Mesodermal cell (in vitro differentiated cells): ENCODE data around the gene RELN.

Source experiments
- H3K27ac ChIP-seq: 2 replicates; pipeline ENCODE4 v1.7.0; 2013; ENCODE audit warnings: mild to moderate bottlenecking, low read depth, low read length, moderate library complexity; ENCODE audit not compliant: severe bottlenecking
- H3K36me3 ChIP-seq: 2 replicates; pipeline ENCODE4 v1.7.1; 2013; ENCODE audit warnings: mild to moderate bottlenecking, low read length, moderate library complexity; ENCODE audit not compliant: control insufficient read depth, insufficient read depth
- H3K4me1 ChIP-seq: one replicate; pipeline ENCODE4 v1.7.1; 2013; ENCODE audit warnings: mild to moderate bottlenecking, low read length; ENCODE audit not compliant: insufficient read depth, control insufficient read depth, poor library complexity, severe bottlenecking
- H3K4me3 ChIP-seq: 2 replicates; pipeline ENCODE4 v1.7.0; 2013; ENCODE audit warnings: low read length, control low read depth, mild to moderate bottlenecking; ENCODE audit not compliant: insufficient read depth, poor library complexity, severe bottlenecking; ENCODE audit errors: extremely low read depth
- H3K9me3 ChIP-seq: 2 replicates; pipeline ENCODE4 v1.7.1; 2013; ENCODE audit warnings: mild to moderate bottlenecking, low read length, moderate library complexity; ENCODE audit not compliant: control insufficient read depth
- WGBS, 2 experiments: methylation state at CpG; one replicate each; pipeline ENCODE4 v1.1.5; 2013; ENCODE audit warnings: missing lambda C conversion rate in 2 of 2; ENCODE audit not compliant: insufficient coverage in 2 of 2; 5-methylcytosine and 5-hydroxymethylcytosine counted together

Gene RELN

GRCh38 chr7:103972779-103973434 lies 16.6 kb downstream of the RELN start:
- Histone ChIP-seq H3K9me3 (no peaks in the 10 kb centered on the region), H3K4me3 (no peak overlapping the region), H3K4me1 (no peaks in the 10 kb centered on the region), H3K36me3 (no peaks in the 10 kb centered on the region), H3K27ac (no peak overlapping the region)
- 57% methylated on average over 1 of the region's 2 CpGs; no CpG with 5 or more reads in 1 of the 2 experiments for WGBS, 2 experiments

DNA sequence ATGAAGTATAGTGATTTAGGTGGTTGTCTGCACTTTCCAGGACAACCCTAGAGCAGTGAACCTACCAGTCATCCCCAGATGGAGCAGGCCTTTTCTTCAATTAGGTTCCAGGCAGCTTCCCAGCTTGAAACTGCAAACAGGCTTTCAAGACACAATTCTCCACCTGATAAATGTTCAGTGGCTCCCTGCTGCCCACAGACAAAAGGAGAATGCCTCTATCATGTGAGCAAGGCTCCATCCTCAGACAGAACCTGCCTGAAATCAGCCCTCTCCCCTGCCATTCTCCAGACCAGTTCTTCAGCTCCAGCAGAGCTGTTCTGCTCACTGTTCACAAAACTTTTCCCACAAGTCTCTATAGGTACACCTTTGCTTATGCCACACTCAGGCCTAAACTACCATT lies 22.1 kb downstream of the RELN start:
- Histone ChIP-seq H3K4me1 (no peaks in the 10 kb centered on the region), H3K27ac (no peak overlapping the region), H3K9me3 (no peaks in the 10 kb centered on the region), H3K36me3 (no peaks in the 10 kb centered on the region), H3K4me3 (no peak overlapping the region)

- no peaks in the 10 kb centered on the region for H3K36me3 ChIP-seq
- H3K4me3 ChIP-seq, result no peak overlapping the region
- 100% methylated on average over 1 of the region's 4 CpGs; no CpG with 5 or more reads in 1 of the 2 experiments for WGBS, 2 experiments
- no peak overlapping the region for H3K27ac ChIP-seq
- no peaks in the 10 kb centered on the region for H3K9me3 ChIP-seq
- no peaks in the 10 kb centered on the region for H3K4me1 ChIP-seq
Measured at GRCh38 chr7:103966593-103967277, 22.7 kb downstream of the RELN start.

DNA sequence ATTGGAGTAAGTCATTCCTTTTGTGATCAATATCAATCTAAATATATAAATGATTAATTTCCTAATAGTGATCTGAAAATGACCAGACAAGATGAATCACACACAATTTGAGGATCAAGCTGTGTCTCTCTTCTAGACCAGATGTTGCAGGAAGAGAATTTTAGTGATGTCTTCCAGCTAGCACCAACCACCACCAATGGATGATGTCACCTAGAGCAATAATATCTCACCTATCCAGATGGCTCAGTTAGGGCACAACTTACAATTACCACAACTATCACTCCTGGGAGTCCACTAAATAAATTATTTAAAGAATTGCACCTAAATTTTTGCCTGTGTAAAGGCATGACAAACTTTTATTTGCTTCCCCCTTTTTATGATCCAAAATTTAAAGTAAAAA lies 25.2 kb downstream of the RELN start:
- Histone ChIP-seq H3K4me3 (no peak overlapping the region), H3K27ac (no peak overlapping the region), H3K9me3 (no peaks in the 10 kb centered on the region), H3K36me3 (no peaks in the 10 kb centered on the region), H3K4me1 (no peaks in the 10 kb centered on the region)

- H3K27ac ChIP-seq, result no peak overlapping the region
- no peak overlapping the region for H3K4me3 ChIP-seq
- H3K36me3 ChIP-seq, result no peaks in the 10 kb centered on the region
- 63 to 64% methylated on average over 5 to 6 of the region's 6 CpGs for WGBS, 2 experiments
- H3K4me1 ChIP-seq, result no peaks in the 10 kb centered on the region
- H3K9me3 ChIP-seq, result no peaks in the 10 kb centered on the region
Measured at GRCh38 chr7:103962070-103962469, 27.4 kb downstream of the RELN start.

DNA sequence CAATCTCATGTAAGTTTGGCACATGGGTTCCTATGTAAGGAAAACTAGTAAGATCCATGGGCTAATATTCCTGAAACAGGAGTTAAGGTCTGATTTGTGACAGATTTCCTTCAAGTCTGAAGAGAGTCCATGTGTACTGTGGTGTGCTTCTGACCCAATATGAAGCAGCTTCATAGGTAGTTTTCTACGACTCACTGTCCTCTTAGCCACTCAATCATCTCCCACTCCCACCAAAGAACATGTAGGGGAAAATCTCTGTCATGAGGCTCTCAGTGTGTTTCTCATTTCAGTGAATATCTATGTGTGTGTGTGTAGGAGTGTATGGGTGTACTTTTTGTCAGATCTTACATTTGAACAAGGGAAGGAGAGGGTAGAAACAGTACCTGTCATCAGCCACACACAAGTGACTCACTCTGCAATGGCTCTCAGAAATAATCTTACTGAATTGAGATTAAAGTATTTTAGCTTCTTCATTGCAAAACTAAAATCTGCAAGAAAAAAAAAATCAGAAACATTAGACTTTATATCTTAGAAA lies 31.1 kb downstream of the RELN start:
- Histone ChIP-seq H3K27ac (no peak overlapping the region), H3K36me3 (no peaks in the 10 kb centered on the region), H3K4me3 (no peak overlapping the region), H3K4me1 (no peaks in the 10 kb centered on the region), H3K9me3 (no peaks in the 10 kb centered on the region)
- no CpG with 5 or more reads among the region's 1 CpG for WGBS, 2 experiments

DNA sequence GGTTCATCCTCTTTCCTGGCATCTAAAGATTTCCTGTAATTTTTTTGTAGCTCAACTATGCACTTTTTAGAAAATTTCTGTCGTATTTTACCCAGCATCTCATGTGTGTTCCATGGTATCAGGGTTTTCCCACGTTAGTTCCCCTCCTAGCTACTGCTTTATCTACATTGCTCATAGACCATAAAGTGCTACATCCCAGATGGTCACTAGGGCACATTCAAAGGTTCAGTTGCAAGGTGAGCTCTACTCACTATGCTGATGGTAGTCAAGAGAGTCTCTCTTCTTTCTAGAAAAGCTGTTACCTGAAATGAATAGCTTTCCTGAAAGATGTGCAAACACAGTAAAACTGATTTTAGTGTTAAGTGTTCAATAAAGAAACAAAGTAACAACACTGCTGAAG lies 33.5 kb downstream of the RELN start:
- Histone ChIP-seq H3K36me3 (no peaks in the 10 kb centered on the region), H3K27ac (no peak overlapping the region), H3K4me3 (no peak overlapping the region), H3K4me1 (no peaks in the 10 kb centered on the region), H3K9me3 (no peaks in the 10 kb centered on the region)
- 62 to 100% methylated on average over 1 to 2 of the region's 2 CpGs for WGBS, 2 experiments

DNA sequence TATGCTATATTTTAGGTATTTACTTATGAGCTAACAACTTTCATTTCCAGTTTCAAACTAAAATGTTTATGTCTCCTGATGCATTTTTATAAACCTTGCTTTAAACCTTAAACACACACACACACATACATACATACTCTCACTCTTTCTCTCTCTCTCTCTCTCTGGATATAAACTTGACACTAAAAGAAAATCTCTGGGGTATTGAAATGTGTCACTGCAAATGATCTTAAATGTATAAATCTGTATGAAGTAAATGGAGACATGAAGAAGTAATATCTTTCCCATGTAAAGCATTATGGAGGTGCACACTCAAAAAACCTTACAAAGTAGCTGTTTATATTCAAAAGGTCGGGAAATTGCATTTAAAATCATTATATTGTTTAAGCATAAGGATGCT lies 37.0 kb downstream of the RELN start:
- Histone ChIP-seq H3K4me1 (no peaks in the 10 kb centered on the region), H3K27ac (no peak overlapping the region), H3K4me3 (no peak overlapping the region), H3K9me3 (no peaks in the 10 kb centered on the region), H3K36me3 (no peaks in the 10 kb centered on the region)
- no CpG with 5 or more reads among the region's 1 CpG for WGBS, 2 experiments

- no peak overlapping the region for H3K27ac ChIP-seq
- H3K4me3 ChIP-seq, result no peak overlapping the region
- H3K4me1 ChIP-seq, result no peaks in the 10 kb centered on the region
- H3K36me3 ChIP-seq, result no peaks in the 10 kb centered on the region
- no peaks in the 10 kb centered on the region for H3K9me3 ChIP-seq
- 50 to 86% methylated on average over 1 of the region's 2 CpGs for WGBS, 2 experiments
Measured at GRCh38 chr7:103951311-103951710, 38.1 kb downstream of the RELN start.

- 89% methylated on average over 4 of the region's 7 CpGs; no CpG with 5 or more reads in 1 of the 2 experiments for WGBS, 2 experiments
- Histone ChIP-seq H3K9me3 (no peaks in the 10 kb centered on the region), H3K4me3 (no peak overlapping the region), H3K36me3 (no peaks in the 10 kb centered on the region), H3K27ac (no peak overlapping the region), H3K4me1 (no peaks in the 10 kb centered on the region)
Measured at GRCh38 chr7:103949374-103949773, 40.1 kb downstream of the RELN start.

- Histone ChIP-seq H3K27ac (no peak overlapping the region), H3K4me3 (no peak overlapping the region), H3K4me1 (no peaks in the 10 kb centered on the region), H3K9me3 (no peaks in the 10 kb centered on the region), H3K36me3 (no peaks in the 10 kb centered on the region)
- WGBS, 2 experiments, result 80 to 100% methylated on average over 1 of the region's 2 CpGs
Measured at GRCh38 chr7:103947026-103947655, 42.3 kb downstream of the RELN start.
